NCI-H2081 (cell line): ENCODE data around the gene BLTP3A.

Source experiments
- DNase-seq, 2 experiments: peaks; one replicate each; lab custom pipeline; 2025; lab: John Stamatoyannopoulos, UW

BLTP3A gene

GRCh38 chr6:34832942-34833341 lies 41.1 kb downstream of the BLTP3A start:
- no peak for DNase-seq

- DNase-seq, result no peak
These were observed 43.1 kb downstream of the BLTP3A start for GRCh38 chr6:34834789-34835518.

- DNase-seq, result no peak
These were observed 44.1 kb downstream of the BLTP3A start for GRCh38 chr6:34836008-34836407.

- no peak for DNase-seq
These were observed 44.6 kb downstream of the BLTP3A start for GRCh38 chr6:34836451-34836850.

- DNase-seq, result no peak
These were observed 45.6 kb downstream of the BLTP3A start for GRCh38 chr6:34837528-34837927.

GRCh38 chr6:34839666-34840352 lies 47.9 kb downstream of the BLTP3A start:
- no peak for DNase-seq
